Left renal cortex interstitium (tissue), 4 donors: Measurements from ENCODE around the gene RIMKLB. TPM values are rescaled to one million over a fixed set of nuclear protein-coding genes. Genes with fewer than 3 reads are reported as not detected.

Source experiments
- DNase-seq, 4 donors: peaks; one replicate each; pipeline ENCODE4 v3.0.0-alpha.2; 2013; ENCODE audit warnings: low read depth in 4 of 4, low spot score in 2 of 4, missing footprints in 1 of 4
- polyA plus RNA-seq, 4 donors: library from polyadenylated mRNA; unstranded; fragments of 120-200 nt; gene quantifications; one replicate each; pipeline ENCODE4 v1.2.1, GENCODE V29; 2013; ENCODE audit not compliant: insufficient read length in 4 of 4

RIMKLB gene
- polyA plus RNA-seq = 100 to 1,000 TPM in 2 of 4 donors, 10 to 100 TPM in 2; 82.9 to 145 (median 98.4) TPM

GRCh38 chr12:8697476-8698131 is at the start of gene RIMKLB:
TSS of gene RIMKLB (plus strand) at chr12:8697991. CDS start at chr12:8713867, 15,876 bp downstream.
- peak in 2 of 4 donors; percentile 79 for DNase-seq

GRCh38 chr12:8648576-8649205 is 49.1 kb upstream of the RIMKLB start:
- DNase-seq = no peak

- no peak for DNase-seq
These were observed 42.4 kb upstream of the RIMKLB start for GRCh38 chr12:8655421-8655820.

- no peak for DNase-seq
These were observed 39.4 kb upstream of the RIMKLB start for GRCh38 chr12:8658346-8658745.

GRCh38 chr12:8661016-8661415 is 36.8 kb upstream of the RIMKLB start:
- DNase-seq = no peak

- DNase-seq = no peak
These were observed 36.0 kb upstream of the RIMKLB start for GRCh38 chr12:8661751-8662150.

- no peak for DNase-seq
These were observed 35.2 kb upstream of the RIMKLB start, which contains the start of gene MFAP5 for GRCh38 chr12:8662593-8662992. TSS of gene MFAP5 (minus strand) at chr12:8662826. CDS start at chr12:8662104, 722 bp downstream.

GRCh38 chr12:8664228-8664913 is 33.4 kb upstream of the RIMKLB start:
- no peak for DNase-seq

- DNase-seq = no peak
These were observed 32.0 kb upstream of the RIMKLB start for GRCh38 chr12:8665759-8666158.

- no peak for DNase-seq
These were observed 30.5 kb upstream of the RIMKLB start for GRCh38 chr12:8667270-8667669.

GRCh38 chr12:8668441-8668840 is 29.4 kb upstream of the RIMKLB start:
- no peak for DNase-seq

- no peak for DNase-seq
These were observed 25.4 kb upstream of the RIMKLB start for GRCh38 chr12:8672381-8672780.

GRCh38 chr12:8675591-8676036 is 22.2 kb upstream of the RIMKLB start:
- no peak for DNase-seq

- no peak for DNase-seq
These were observed 21.1 kb upstream of the RIMKLB start for GRCh38 chr12:8676651-8677050.

- DNase-seq = no peak
These were observed 20.4 kb upstream of the RIMKLB start for GRCh38 chr12:8677362-8677761.

GRCh38 chr12:8678661-8679111 is 19.1 kb upstream of the RIMKLB start:
- no peak for DNase-seq

GRCh38 chr12:8680533-8680932 is 17.3 kb upstream of the RIMKLB start:
- no peak for DNase-seq

GRCh38 chr12:8681129-8681884 is 16.5 kb upstream of the RIMKLB start:
- DNase-seq = no peak

- DNase-seq = no peak
These were observed 12.7 kb upstream of the RIMKLB start for GRCh38 chr12:8685051-8685450.

- DNase-seq = peak in 2 of 4 donors; percentile 60 to 74
These were observed 9.8 kb upstream of the RIMKLB start for GRCh38 chr12:8687846-8688601.
